ES-I3 (cell line): Measurements from ENCODE around the gene LRRC45.
A peak's percentile ranks its signal among the peaks of the same experiment; 100 is the strongest.

Source experiments
- H3K36me3 ChIP-seq: 2 replicates; pipeline ENCODE4 v1.6.1; 2013; ENCODE audit warnings: mild to moderate bottlenecking, low read length, control low read depth, moderate library complexity; ENCODE audit not compliant: insufficient read depth
- H3K4me1 ChIP-seq: 2 replicates; pipeline ENCODE4 v1.6.1; 2013; ENCODE audit warnings: mild to moderate bottlenecking, control low read depth, low read length; ENCODE audit not compliant: insufficient read depth
- H3K9ac ChIP-seq: 2 replicates; pipeline ENCODE4 v1.6.1; 2013; ENCODE audit warnings: low read depth, mild to moderate bottlenecking, low read length, moderate library complexity
- H3K9me3 ChIP-seq: 2 replicates; pipeline ENCODE4 v1.6.1; 2013; ENCODE audit warnings: mild to moderate bottlenecking, low read length, moderate library complexity; ENCODE audit not compliant: control insufficient read depth, insufficient read depth

The LRRC45 gene

DNA sequence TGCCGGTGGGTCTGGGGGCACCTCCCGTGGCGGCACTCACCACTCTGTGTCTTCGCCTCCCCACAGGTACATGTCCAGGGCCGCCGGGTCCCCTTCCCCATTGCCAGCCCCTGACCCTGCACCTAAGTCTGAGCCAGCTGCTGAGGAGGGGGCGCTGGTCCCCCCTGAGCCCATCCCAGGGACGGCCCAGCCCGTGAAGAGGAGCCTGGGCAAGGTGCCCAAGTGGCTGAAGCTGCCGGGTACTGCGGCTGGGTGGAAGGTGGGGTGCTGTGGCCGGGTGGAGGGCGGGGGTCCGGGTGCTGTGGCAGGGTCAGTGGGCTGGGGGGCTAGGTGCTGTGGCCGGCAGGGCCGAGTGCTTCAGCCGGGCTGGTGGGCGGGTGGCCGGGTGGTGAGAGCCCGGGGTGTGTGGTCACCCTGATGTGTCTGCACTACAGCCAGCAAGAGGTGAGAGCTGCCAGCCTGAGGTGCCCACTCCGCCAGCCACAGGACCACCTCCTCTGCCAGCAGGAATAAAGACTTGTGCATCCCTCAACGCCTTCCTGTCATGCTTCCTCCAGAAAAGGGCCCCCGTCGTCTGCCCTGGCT, 6.1 kb upstream of the LRRC45 start:
- Histone ChIP-seq H3K4me1 (no peaks in the 10 kb centered on the region; the same call in 1 of the 2 replicates), H3K9ac (no peak overlapping the region), H3K36me3 (no peaks in the 10 kb centered on the region), H3K9me3 (no peaks in the 10 kb centered on the region)

- no peaks in the 10 kb centered on the region; the same call in 1 of the 2 replicates for H3K4me1 ChIP-seq
- no peak overlapping the region for H3K9ac ChIP-seq
- no peaks in the 10 kb centered on the region for H3K36me3 ChIP-seq
- no peaks in the 10 kb centered on the region for H3K9me3 ChIP-seq
Observed at GRCh38 chr17:82017612-82018151, 5.4 kb upstream of the LRRC45 start.

DNA sequence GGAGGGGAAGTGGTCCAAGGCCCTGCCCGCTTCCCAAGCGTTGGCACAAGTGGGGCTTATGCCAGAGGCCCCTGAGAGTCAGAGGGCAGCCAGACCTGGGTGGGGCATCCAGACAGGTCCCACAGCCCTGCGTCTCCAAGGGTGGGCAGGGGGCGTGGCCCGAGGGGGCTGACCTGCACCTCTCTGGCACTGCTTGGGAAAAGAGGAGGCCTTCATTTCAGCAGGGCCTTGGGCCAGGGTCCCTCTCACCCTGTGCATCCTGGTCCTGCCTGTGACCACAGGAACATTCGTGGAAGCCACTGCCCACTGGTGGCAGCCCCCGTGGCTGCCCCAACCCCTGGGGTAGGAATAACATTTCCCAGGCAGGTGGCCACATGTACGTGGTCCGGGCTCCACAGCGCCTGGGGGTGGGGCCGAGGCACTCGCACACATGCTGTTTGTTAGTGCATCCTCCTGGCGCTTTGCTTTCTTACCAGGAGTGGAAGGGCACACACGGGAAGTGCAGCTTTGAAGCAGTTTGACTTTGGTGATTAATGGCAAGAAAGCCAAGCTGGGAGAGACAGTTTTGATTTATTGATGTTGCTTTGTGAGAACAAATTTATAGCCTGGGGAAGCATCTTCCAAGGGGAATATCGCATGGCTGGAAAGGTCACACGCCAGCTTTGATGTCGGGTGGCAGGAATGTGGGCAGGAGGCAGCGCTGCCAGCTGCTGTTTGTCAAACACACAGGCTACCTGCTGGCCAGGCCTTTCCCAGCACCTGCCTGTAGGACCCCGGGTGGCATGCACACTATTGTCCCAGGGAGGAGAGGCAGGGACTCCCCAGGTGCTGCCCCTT, 4.7 kb upstream of the LRRC45 start:
- no peaks in the 10 kb centered on the region for H3K36me3 ChIP-seq
- H3K9me3 ChIP-seq = no peaks in the 10 kb centered on the region
- no peaks in the 10 kb centered on the region; the same call in 1 of the 2 replicates for H3K4me1 ChIP-seq
- H3K9ac ChIP-seq = no peak overlapping the region

DNA sequence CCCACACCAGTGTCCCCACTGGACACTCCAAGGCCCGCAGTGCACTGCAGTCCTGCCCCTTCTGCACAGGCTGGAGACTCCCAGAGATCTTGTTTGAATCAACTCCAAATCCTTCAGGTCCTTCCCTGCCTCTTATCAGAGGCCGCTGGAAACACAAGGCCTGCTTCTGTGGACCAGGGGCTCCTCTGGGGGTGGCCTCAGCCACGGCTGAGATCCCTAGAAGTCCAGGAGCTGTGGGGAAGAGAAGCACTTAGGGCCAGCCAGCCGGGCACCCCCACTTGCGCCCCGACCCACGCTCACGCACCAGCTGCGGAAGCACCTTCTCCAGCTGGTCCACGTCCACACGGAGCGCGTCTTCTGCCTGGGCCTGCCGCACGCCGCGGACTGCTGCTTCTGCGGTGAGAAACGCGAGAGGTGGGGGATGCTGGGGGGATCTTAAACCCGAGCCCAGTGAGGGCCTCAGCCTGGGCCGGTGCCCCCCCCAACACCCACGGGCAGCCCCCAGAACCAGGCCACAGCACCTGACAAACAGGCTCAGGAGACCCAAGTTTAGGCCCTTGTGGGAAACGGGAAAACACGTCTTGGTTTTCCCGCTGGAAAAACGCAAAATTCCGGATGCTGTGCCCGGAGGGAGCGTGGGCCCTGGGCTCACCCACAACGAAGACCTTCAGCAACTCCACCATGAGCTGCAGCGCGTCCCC, 4.0 kb upstream of the LRRC45 start:
- Histone ChIP-seq H3K9ac (no peak overlapping the region), H3K9me3 (no peaks in the 10 kb centered on the region), H3K4me1 (no peaks in the 10 kb centered on the region; the same call in 1 of the 2 replicates), H3K36me3 (no peaks in the 10 kb centered on the region)

GRCh38 chr17:82019690-82020571, 3.2 kb upstream of the LRRC45 start:
- no peaks in the 10 kb centered on the region for H3K9me3 ChIP-seq
- H3K4me1 ChIP-seq = no peaks in the 10 kb centered on the region; the same call in 1 of the 2 replicates
- H3K36me3 ChIP-seq = no peaks in the 10 kb centered on the region
- H3K9ac ChIP-seq = no peak overlapping the region

DNA sequence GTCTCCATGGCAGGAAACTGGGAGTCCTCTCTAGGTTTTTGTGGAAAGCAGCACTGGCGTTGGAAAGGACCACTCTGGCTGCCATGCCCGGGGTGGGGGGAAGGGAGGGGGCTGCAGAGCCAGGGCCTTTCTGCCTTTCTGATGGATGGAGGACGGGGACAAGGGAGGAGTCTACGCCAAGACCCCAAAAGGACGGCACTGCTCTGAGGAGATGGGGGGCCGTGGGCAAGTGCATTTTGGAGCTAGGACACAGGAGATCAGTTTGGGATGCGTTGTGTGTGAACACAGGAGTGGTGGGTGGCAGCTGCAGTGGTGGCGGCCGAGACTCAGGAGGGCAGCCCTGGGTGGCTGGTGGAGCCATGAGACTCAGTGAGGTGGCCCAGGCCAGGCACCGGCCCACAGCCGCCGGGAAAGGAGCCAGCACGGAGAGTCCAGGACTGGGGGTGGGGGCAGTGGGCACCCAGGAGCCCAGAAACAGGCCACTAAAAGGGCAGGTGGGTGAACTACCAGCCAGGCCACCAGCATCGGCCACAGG, 2.5 kb upstream of the LRRC45 start:
- H3K9me3 ChIP-seq = no peaks in the 10 kb centered on the region
- no peaks in the 10 kb centered on the region for H3K36me3 ChIP-seq
- no peak overlapping the region for H3K9ac ChIP-seq
- H3K4me1 ChIP-seq = no peaks in the 10 kb centered on the region; the same call in 1 of the 2 replicates

DNA sequence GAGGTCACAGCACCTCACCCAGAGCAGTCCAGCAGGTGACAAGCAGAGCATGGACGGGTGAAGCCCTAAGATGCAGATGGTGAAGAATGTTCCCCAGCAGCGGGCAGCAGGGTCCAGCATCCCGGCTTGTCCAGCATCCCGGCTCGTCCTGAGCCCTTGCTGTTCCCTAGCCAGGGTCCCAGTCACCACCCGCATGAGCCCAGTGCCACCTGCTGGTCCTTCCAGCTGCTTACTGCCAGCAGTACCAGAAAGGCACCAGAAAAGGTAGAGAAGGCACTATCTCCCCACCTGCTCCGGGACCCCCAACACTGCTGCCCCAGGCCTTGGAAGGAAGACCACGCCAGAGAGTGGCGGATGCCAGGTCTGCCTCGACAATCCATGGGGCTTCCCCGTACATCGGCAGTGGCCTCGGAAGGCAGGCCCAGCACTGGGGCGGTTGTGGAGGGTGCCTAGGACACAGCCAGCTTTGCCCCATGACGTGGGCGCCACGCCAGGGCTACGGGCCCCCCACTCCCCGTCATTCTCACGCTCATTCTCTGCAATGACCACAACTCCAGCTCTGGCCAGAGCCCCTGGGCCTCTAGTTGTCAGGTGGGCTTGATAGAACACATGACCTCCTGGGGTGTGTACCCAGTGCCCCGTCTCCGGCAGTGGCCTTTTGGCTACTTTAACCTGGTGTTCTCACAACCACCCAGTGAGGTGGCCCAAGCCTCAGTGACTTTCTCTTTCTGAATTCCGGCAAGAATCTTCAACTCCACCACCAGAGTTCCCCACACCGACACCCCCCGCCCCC, 1.8 kb upstream of the LRRC45 start:
- no peaks in the 10 kb centered on the region for H3K36me3 ChIP-seq
- H3K9ac ChIP-seq = peak overlapping the region; percentile 92; the same call in 1 of the 2 replicates
- H3K4me1 ChIP-seq = no peaks in the 10 kb centered on the region; the same call in 1 of the 2 replicates
- H3K9me3 ChIP-seq = no peaks in the 10 kb centered on the region

DNA sequence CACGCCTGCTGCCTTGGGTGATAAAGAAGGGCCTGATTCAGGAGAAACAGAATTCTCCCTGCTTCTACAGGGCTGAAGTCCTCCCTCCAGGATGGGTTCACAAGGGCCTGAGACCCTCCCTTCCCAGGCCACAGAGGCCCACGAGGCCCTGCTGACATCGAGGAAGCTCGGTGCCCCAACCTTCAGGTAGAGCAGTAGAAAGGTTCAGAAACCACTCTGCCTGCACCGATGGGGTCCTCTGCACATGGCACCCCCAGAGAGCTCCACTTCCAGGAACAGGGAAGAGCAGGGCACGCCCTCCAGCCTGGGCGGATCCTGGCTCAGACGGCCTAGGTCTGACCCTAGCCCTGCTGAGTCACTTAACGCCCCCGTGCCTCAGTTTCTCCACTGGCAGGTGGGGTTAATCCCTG, 1.2 kb upstream of the LRRC45 start:
- no peaks in the 10 kb centered on the region; the same call in 1 of the 2 replicates for H3K4me1 ChIP-seq
- H3K9ac ChIP-seq = peak overlapping the region; percentile 92
- H3K36me3 ChIP-seq = no peaks in the 10 kb centered on the region
- H3K9me3 ChIP-seq = no peaks in the 10 kb centered on the region

DNA sequence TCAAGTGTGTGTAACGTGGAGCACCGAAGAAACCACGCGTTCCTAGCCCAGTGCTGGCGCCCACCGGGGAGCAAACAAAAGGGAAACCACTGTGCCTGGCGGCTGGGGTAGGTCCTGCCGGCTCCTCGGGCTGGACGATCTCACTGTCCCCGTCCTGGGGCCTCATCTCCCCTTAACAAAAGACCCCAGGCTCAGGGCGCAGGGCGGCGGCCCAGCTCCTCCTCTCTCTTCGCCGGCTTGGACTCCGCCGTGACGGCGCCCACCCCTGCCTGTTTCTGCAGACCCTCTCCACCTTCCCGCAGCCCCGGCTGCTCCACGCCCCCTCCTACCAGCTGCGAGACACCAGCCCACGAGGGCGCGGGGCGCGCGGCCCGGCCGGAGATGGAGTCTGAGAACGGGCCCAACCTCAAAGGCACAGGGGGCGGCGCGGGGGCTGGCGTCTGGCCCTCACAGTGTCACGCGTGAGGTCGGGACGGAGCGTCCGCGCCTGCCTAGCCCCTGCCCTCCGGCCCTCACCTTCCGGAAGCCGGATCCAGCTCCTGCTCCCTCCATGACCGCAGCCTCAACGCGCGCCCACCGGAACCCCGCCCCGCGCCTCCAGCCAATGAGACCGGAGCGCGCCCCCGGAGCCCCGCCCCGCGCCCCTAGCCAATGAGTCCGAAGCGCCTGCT, 660 bp upstream of the LRRC45 start, which contains the start of gene CENPX:
TSS of gene CENPX (minus strand) at position 569 of the 671 bp plus-strand sequence. CDS start at position 552, 17 bp downstream.
- no peaks in the 10 kb centered on the region for H3K36me3 ChIP-seq
- H3K9ac ChIP-seq = peak within 1 kb of the TSS; percentile 92
- H3K9me3 ChIP-seq = no peaks in the 10 kb centered on the region
- H3K4me1 ChIP-seq = no peaks in the 10 kb centered on the region; the same call in 1 of the 2 replicates

- Histone ChIP-seq H3K9me3 (no peaks in the 10 kb centered on the region), H3K9ac (peak overlapping the region; percentile 68), H3K36me3 (no peaks in the 10 kb centered on the region), H3K4me1 (no peaks in the 10 kb centered on the region; the same call in 1 of the 2 replicates)
Observed at GRCh38 chr17:82023447-82024241, 539 bp downstream of the LRRC45 start.

DNA sequence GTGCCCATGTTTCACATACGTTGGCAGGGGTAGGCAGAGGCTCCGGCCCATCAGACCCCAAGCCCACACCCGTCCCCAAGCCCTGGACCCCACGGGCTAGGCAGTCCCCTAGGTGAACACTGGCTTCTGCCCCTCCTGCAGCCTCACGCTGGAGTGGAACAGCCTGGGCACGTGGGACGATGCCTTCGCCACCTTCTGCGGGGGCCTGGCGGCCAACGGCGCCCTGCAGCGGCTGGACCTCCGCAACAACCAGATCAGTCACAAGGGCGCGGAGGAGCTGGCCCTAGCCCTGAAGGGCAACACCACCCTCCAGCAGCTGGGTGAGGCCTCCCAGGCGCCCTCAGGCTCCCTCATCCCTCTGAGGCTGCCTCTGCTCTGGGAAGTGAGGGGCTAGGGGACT, 1.8 kb downstream of the LRRC45 start:
- H3K36me3 ChIP-seq = no peaks in the 10 kb centered on the region
- H3K9ac ChIP-seq = no peak overlapping the region
- H3K4me1 ChIP-seq = no peaks in the 10 kb centered on the region; the same call in 1 of the 2 replicates
- no peaks in the 10 kb centered on the region for H3K9me3 ChIP-seq
